Activated CD8-positive, alpha-beta memory T cell treated with anti-CD3 and anti-CD28 coated beads for 48 hours (primary cell): ENCODE data around the gene EME2.

Experiments used
- DNase-seq, 3 experiments: peaks; one replicate each; pipeline ENCODE4 v3.0.0-alpha.2; 2020; ENCODE audit warnings: low read depth in 2 of 3, low spot score in 2 of 3

EME2 gene

GRCh38 chr16:1766231-1766630 lies 6.4 kb upstream of the EME2 start:
- no peak for DNase-seq

GRCh38 chr16:1766701-1767100 lies 5.9 kb upstream of the EME2 start:
- DNase-seq, result no peak

GRCh38 chr16:1767116-1767994 lies 5.3 kb upstream of the EME2 start:
- no peak for DNase-seq

- no peak for DNase-seq
Observed at GRCh38 chr16:1768061-1768766, 4.4 kb upstream of the EME2 start.

GRCh38 chr16:1768767-1769401 lies 3.7 kb upstream of the EME2 start:
- no peak for DNase-seq

- no peak for DNase-seq
Observed at GRCh38 chr16:1769402-1770300, 3.0 kb upstream of the EME2 start.

- DNase-seq, result peak in 1 of 3 experiments; percentile 33
Observed at GRCh38 chr16:1770328-1771187, 2.1 kb upstream of the EME2 start.

- peak; percentile 51 to 63 (median 56) for DNase-seq
Observed at GRCh38 chr16:1771188-1771863, 1.3 kb upstream of the EME2 start, which contains the start of gene NME3. Gene NME3 (minus strand): TSS chr16:1771543. CDS start chr16:1771534, 9 bp downstream.

- peak in 1 of 3 experiments; percentile 28 for DNase-seq
Observed at GRCh38 chr16:1771864-1772361, 697 bp upstream of the EME2 start.

GRCh38 chr16:1772908-1773702 lies 495 bp downstream of the EME2 start, which contains the start of gene MRPS34:
Gene MRPS34 (minus strand): TSS chr16:1773134. CDS start chr16:1773119, 15 bp downstream.
- peak; percentile 65 to 77 (median 66) for DNase-seq

- DNase-seq, result no peak
Observed at GRCh38 chr16:1773703-1774447, 1.3 kb downstream of the EME2 start.

- DNase-seq, result no peak
Observed at GRCh38 chr16:1774448-1774780, 1.8 kb downstream of the EME2 start.

- no peak for DNase-seq
Observed at GRCh38 chr16:1775006-1775845, 2.6 kb downstream of the EME2 start.

- DNase-seq, result no peak
Observed at GRCh38 chr16:1775846-1776671, 3.4 kb downstream of the EME2 start.

GRCh38 chr16:1776672-1776955 lies 4.0 kb downstream of the EME2 start:
- DNase-seq, result no peak

- DNase-seq, result no peak
Observed at GRCh38 chr16:1776991-1777374, 4.4 kb downstream of the EME2 start.
